Measurements from ENCODE around the gene CFAP298.

The CFAP298 gene

GRCh38 chr21:32595431-32595830 is 16.7 kb downstream of the CFAP298 start:
- TF ChIP-seq, protein P1, sequence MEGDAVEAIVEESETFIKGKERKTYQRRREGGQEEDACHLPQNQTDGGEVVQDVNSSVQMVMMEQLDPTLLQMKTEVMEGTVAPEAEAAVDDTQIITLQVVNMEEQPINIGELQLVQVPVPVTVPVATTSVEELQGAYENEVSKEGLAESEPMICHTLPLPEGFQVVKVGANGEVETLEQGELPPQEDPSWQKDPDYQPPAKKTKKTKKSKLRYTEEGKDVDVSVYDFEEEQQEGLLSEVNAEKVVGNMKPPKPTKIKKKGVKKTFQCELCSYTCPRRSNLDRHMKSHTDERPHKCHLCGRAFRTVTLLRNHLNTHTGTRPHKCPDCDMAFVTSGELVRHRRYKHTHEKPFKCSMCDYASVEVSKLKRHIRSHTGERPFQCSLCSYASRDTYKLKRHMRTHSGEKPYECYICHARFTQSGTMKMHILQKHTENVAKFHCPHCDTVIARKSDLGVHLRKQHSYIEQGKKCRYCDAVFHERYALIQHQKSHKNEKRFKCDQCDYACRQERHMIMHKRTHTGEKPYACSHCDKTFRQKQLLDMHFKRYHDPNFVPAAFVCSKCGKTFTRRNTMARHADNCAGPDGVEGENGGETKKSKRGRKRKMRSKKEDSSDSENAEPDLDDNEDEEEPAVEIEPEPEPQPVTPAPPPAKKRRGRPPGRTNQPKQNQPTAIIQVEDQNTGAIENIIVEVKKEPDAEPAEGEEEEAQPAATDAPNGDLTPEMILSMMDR (IDR thresholded peaks at IDR 0.05; ENCODE audit: extremely low read depth, missing control alignments) = no peak
- DNase-seq (ENCODE audit: low spot score) = no peak

DNA sequence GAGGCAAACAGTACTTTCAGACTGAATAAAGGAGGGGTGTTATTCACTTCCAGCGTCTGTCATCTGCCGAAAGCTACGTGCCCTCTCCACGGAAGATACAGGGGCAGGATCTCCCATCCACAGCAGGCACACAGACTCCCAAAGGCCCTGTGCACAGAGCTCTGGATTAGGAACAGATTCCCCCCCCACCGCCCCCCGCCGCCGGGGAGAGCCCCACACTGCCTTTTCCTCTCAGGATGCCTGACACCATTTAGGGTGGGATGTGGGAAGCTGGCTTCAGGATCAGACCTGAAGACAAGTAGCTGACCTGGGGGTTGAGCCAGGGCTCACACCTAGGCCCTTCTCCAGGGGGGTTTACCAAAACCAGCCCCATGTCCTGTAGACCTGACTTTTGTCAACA is 18.5 kb downstream of the CFAP298 start:
- DNase-seq (ENCODE audit: low spot score) = no peak
- TF ChIP-seq, protein P1 (IDR thresholded peaks at IDR 0.05; ENCODE audit: extremely low read depth, missing control alignments) = no peak

DNA sequence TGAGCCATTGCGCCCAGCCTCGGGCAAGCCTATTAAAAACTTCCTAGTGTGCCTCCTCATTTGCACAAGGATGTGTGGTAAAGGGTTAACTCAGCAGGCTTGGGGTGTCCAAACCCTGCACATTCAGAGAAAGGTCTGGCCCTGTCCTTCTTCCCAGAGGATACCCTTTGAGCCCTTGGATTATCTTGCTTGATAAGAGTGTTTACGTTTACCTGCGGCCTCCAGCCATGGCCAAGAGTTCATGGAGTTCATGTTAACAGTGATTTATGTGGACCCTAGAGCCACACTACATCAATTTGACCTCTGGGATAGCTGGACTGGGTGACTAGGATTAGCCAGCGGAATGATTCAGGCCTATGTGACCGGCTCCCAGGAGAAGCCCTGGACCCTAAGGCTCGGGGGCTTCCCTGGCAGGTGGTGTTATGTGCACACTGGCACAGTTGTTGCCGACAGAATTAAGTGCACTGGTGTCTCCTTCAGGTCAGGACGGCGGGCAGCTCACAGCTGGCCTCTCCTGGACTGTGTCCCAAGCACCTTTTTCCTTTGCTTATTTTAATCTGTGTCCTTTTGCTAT is 19.2 kb downstream of the CFAP298 start:
- DNase-seq (ENCODE audit: low spot score) = no peak
- TF ChIP-seq, protein P1 (IDR thresholded peaks at IDR 0.05; ENCODE audit: extremely low read depth, missing control alignments) = no peak

GRCh38 chr21:32590130-32590529 is 22.0 kb downstream of the CFAP298 start:
- DNase-seq (ENCODE audit: low spot score) = no peak
- TF ChIP-seq, protein P1 (IDR thresholded peaks at IDR 0.05; ENCODE audit: extremely low read depth, missing control alignments) = no peak

DNA sequence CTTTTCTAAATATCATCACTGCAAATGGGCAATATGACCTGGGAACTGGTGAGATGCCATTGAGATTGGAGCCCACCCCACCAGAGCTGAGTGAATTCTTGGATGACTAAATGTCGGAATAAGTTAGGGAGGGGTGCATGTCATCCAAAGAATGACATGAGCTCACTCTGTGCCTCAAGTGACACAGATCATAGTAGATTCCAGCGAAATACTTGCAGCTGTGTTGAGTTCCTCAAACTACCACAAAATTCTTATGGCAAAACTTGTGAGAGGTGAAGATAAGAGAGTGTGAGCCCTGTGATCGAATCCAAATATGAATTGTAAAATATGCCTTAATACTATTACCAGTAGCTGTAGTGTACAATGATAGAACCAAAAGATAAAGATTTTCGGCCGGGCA is 24.5 kb downstream of the CFAP298 start:
- DNase-seq (ENCODE audit: low spot score) = no peak
- TF ChIP-seq, protein P1 (IDR thresholded peaks at IDR 0.05; ENCODE audit: extremely low read depth, missing control alignments) = no peak

GRCh38 chr21:32587120-32587519 is 25.1 kb downstream of the CFAP298 start:
- TF ChIP-seq, protein P1 (IDR thresholded peaks at IDR 0.05; ENCODE audit: extremely low read depth, missing control alignments) = no peak
- DNase-seq (ENCODE audit: low spot score) = no peak

DNA sequence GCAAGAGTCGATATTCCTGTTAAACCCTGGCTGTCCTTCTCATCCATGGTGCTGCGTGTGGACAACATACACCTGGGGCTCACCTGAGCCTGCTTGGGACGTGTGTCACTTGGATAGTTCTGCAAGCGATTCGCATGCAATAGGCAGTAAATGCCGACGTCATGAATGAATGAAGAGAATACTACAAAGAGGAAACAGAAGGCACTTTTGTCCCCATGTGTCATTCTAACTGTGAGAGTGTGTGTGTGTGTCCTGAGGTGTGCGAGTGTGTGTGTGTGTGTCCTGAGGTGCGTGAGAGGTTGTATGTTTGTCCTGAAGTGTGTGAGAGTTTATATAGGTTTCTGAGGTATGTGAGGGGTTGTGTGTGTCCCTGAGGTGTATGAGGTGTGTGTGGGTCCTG is 26.2 kb downstream of the CFAP298 start:
- DNase-seq (ENCODE audit: low spot score) = no peak
- TF ChIP-seq, protein P1 (IDR thresholded peaks at IDR 0.05; ENCODE audit: extremely low read depth, missing control alignments) = no peak
